ENCODE results near the gene RBAK.
"Not testable (repeated sequence)": the region's sequence is repeated elsewhere in the genome, so short reads cannot be mapped to it uniquely, and the experiment has no call there.

The RBAK gene

DNA sequence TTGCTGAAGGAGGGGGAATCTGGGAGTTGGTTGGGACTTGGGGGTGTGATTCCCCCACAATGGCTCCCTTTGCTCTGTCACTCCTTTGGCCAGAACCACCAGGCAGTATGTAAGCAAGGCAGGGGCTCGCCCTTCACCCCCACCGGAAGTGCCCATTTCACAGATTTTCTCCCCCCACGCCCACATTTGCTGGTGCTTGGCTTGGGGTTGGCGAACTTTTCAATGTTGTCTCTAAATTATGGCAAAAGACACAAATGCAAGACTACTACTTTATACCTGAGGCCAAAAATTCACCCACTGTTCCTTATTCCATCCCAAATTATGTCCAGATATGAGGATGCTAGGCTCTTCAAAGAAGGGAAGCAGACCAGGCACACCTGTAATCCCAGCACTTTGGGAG is 24.5 kb downstream of the RBAK start:
- peaks cover 51% of the 10 kb centered on the region for H3K9me3 Mint-ChIP-seq
- peaks cover 61% of the 10 kb centered on the region for H3K36me3 Mint-ChIP-seq (ENCODE audit: low read depth)
- H3K27me3 Mint-ChIP-seq (ENCODE audit: low read depth): peaks cover 17% of the 10 kb centered on the region
- no peak overlapping the region for H3K27ac Mint-ChIP-seq
- DNase-seq (ENCODE audit: low spot score): no peak
- H3K4me3 Mint-ChIP-seq: no peak overlapping the region
- peaks cover 6% of the 10 kb centered on the region for H3K4me1 Mint-ChIP-seq (ENCODE audit: low read depth)

DNA sequence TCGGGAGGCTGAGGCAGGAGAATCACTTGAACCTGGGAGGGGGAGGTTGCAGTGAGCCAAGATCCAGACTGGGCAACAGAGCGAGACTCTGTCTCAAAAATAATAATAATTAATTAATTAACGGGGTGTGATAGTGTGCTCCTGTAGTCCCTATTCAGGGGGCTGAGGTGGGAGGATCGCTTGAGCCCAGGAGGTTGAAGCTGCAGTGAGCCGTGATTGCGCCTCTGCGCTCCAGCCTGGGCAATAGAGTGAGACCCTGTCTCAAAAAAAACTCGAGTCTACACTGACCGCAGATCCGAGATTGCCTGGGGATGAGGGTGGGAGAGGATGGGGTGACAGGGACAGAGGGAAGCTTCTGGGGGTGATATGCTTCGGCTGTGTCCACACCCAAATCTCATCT is 29.5 kb downstream of the RBAK start:
- Mint-ChIP-seq H3K27me3 (ENCODE audit: low read depth) (peaks cover 14% of the 10 kb centered on the region), H3K9me3 (peaks cover 12% of the 10 kb centered on the region), H3K36me3 (ENCODE audit: low read depth) (peaks cover 17% of the 10 kb centered on the region)
- not testable (repeated sequence) for H3K4me3 Mint-ChIP-seq; H3K27ac Mint-ChIP-seq; H3K4me1 Mint-ChIP-seq (ENCODE audit: low read depth); DNase-seq (ENCODE audit: low spot score)

DNA sequence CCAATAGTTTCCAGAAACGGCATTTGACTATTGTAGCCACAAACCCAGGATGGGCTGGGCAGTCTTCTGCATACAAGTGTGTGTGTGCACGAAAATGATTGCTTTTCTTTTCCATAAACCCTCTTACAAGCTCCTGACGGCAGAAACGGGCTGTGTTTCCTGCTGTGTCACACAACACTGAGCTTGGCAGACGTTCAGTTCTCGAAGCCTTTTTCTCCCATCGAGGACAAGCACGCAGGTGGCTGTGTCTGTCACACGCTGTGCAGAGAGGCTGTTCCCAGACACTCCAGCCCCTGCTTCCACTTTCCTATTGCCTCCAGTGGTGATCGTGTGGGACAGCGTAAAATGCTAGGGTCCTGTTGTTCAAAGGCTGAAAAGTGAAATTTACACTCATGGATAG is 32.1 kb downstream of the RBAK start:
- peaks cover 4% of the 10 kb centered on the region for H3K36me3 Mint-ChIP-seq (ENCODE audit: low read depth)
- H3K9me3 Mint-ChIP-seq: peaks cover 3% of the 10 kb centered on the region
- H3K4me3 Mint-ChIP-seq: no peak overlapping the region
- no peak for DNase-seq (ENCODE audit: low spot score)
- no peak overlapping the region for H3K27ac Mint-ChIP-seq
- peaks cover 7% of the 10 kb centered on the region for H3K27me3 Mint-ChIP-seq (ENCODE audit: low read depth)
- no peaks in the 10 kb centered on the region for H3K4me1 Mint-ChIP-seq (ENCODE audit: low read depth)

DNA sequence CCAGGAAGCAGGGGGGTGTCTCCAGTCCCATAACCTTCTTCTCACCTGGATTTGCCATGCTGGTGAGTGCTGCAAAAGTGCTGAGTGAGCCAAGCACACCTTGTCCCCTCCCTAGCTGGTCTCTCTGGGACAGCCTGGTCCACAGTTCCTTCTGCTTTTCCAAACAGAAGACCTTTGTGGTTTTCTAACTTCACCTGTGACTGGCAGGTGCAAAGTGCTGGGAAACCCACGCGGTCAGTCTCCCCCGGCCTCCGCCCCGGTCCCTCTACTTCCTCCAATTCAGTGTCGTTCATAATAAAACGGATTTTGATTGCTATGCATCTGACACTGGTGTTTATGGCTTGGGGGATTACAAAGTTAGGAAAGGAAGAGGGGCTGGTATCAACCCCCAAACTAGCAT is 37.1 kb downstream of the RBAK start:
- Mint-ChIP-seq H3K9me3 (peaks cover 3% of the 10 kb centered on the region), H3K27me3 (ENCODE audit: low read depth) (peaks cover 6% of the 10 kb centered on the region), H3K4me3 (no peak overlapping the region), H3K4me1 (ENCODE audit: low read depth) (no peaks in the 10 kb centered on the region), H3K36me3 (ENCODE audit: low read depth) (no peaks in the 10 kb centered on the region), H3K27ac (no peak overlapping the region)
- DNase-seq (ENCODE audit: low spot score): no peak

DNA sequence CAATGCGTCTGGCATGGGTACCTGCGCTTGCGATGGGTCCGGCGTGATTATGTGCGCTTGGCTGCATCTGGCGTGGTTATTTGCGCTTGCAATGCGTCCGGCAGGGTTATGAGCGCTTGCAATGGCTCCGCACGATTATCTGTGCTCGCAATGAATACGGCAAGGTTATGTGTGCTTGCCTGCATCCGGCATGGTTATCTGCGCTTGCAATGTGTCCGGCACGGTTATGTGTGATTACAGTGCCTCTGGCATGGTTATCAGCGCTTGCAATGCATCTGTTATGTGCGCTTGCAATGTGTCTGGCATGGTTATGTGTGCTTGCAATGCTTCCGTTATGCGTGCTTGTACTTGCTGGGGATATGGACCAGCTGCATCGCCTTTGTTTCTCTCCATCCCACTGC is 37.7 kb downstream of the RBAK start:
- H3K27ac Mint-ChIP-seq: no peak overlapping the region
- peaks cover 6% of the 10 kb centered on the region for H3K27me3 Mint-ChIP-seq (ENCODE audit: low read depth)
- DNase-seq (ENCODE audit: low spot score): no peak
- H3K36me3 Mint-ChIP-seq (ENCODE audit: low read depth): no peaks in the 10 kb centered on the region
- no peaks in the 10 kb centered on the region for H3K4me1 Mint-ChIP-seq (ENCODE audit: low read depth)
- no peak overlapping the region for H3K4me3 Mint-ChIP-seq
- H3K9me3 Mint-ChIP-seq: peaks cover 3% of the 10 kb centered on the region

DNA sequence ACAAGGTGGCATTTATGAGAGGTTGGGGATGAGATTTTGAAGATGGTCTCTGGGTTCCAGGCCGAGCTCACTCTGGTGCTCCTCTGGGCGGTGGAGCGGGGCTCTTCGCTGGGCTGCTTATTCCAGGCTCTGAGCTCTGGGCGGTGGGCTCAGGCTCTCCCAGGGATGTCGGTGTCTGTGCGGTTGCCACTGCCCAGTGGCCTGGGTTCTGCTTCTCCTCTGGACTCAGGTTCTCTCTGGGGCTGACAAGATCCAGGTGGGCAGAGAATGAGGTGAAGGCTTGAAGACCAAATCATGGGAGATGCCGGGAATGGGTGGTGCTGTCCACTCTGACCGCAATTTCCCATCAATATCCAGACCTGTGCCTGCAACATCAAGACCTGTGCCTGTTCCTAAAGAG is 40.6 kb downstream of the RBAK start:
- no peak overlapping the region for H3K27ac Mint-ChIP-seq
- H3K27me3 Mint-ChIP-seq (ENCODE audit: low read depth): peaks cover 6% of the 10 kb centered on the region
- no peaks in the 10 kb centered on the region for H3K9me3 Mint-ChIP-seq
- no peak overlapping the region for H3K4me3 Mint-ChIP-seq
- no peak for DNase-seq (ENCODE audit: low spot score)
- no peaks in the 10 kb centered on the region for H3K36me3 Mint-ChIP-seq (ENCODE audit: low read depth)
- H3K4me1 Mint-ChIP-seq (ENCODE audit: low read depth): no peaks in the 10 kb centered on the region

DNA sequence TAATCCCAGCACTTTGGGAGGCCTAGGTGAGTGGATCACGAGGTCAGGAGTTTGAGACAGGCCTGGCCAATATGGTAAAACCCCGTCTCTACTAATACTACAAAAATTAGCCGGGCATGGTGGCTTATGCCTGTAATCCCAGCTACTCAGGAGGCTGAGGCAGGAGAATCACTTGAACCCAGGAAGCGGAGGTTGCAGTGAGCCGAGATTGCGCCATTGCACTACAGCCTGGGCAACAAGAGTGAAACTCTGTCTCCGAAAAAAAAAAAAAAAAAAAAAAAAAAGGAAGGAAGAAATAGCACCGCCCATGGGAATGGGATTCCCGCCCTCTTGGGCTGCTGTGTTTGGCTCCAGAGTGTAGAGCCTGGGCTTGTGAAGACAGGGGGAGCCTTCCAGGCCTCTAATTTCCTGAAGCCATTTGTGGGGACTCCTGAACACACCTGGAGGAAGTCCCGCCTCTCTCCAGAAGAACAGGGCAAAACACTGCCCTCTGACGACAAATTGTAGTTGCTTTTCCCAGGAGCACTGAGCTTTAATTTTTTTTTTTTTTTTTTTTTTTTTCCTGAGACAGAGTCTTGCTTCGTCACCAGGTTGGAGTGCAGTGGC is 42.7 kb downstream of the RBAK start:
- H3K27ac Mint-ChIP-seq; H3K9me3 Mint-ChIP-seq; H3K36me3 Mint-ChIP-seq (ENCODE audit: low read depth); H3K27me3 Mint-ChIP-seq (ENCODE audit: low read depth); H3K4me3 Mint-ChIP-seq; H3K4me1 Mint-ChIP-seq (ENCODE audit: low read depth); DNase-seq (ENCODE audit: low spot score): not testable (repeated sequence)

DNA sequence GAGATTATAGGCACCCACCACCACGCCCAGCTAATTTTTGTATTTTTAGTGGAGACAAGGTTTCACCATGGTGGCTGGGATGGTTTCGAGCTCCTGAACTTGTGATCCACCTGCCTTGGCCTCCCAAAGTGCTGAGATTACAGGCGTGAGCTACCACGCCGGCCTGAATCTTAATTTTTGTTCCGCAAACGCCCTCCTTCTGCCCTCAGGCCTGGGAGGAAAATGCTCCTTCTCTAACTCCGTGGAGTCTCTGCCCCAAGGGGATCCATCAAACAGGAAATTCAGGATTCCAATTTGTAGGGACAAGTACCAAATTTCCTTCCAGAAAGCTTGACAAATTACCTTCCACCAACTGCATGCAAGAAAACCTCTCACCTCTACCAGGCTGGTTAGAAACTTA is 43.2 kb downstream of the RBAK start:
- no peaks in the 10 kb centered on the region for H3K4me1 Mint-ChIP-seq (ENCODE audit: low read depth)
- no peak overlapping the region for H3K27ac Mint-ChIP-seq
- no peaks in the 10 kb centered on the region for H3K36me3 Mint-ChIP-seq (ENCODE audit: low read depth)
- H3K27me3 Mint-ChIP-seq (ENCODE audit: low read depth): peaks cover 6% of the 10 kb centered on the region
- DNase-seq (ENCODE audit: low spot score): no peak
- no peak overlapping the region for H3K4me3 Mint-ChIP-seq
- peaks cover 9% of the 10 kb centered on the region for H3K9me3 Mint-ChIP-seq

DNA sequence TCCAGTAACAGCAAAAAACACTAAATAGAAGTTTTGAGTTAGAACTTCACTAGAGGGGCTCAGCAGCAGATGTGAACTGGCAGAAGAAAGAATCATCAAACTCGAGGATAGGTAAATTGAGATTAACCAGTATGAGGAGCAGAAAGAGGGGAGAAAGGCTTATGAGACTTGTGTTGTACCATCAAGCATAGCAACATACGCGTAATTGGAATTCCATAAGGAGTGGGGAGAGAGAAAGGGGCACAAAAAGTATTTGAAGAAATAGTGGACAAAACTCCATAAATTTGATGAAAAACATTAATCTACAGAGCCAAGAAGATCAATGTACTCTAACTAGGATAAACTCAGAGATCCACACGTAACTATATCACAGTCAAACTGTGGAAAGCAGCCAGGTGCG is 48.3 kb downstream of the RBAK start:
- H3K4me1 Mint-ChIP-seq (ENCODE audit: low read depth): no peaks in the 10 kb centered on the region
- H3K9me3 Mint-ChIP-seq: peaks cover 34% of the 10 kb centered on the region
- no peak overlapping the region for H3K27ac Mint-ChIP-seq
- no peak for DNase-seq (ENCODE audit: low spot score)
- H3K27me3 Mint-ChIP-seq (ENCODE audit: low read depth): no peaks in the 10 kb centered on the region
- no peaks in the 10 kb centered on the region for H3K36me3 Mint-ChIP-seq (ENCODE audit: low read depth)
- H3K4me3 Mint-ChIP-seq: no peak overlapping the region

DNA sequence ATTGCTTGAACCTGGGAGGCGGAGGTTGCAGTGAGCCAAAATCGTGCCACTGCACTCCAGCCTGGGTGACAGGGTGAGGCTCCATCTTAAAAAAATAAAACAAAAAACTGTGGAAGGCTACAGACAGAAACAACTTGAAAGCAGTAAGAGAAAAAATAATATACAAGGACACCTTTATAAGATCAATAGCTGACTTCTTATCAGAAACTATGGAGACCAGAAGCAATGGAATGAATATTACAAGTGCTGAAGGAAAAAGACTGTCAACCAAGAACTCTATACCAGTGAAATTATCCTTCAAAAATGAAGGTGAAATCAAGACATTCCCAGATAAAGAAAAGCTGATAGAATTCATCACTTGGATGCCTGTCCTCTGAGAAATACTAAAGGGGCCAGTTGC is 49.0 kb downstream of the RBAK start:
- Mint-ChIP-seq H3K36me3 (ENCODE audit: low read depth) (no peaks in the 10 kb centered on the region), H3K27me3 (ENCODE audit: low read depth) (no peaks in the 10 kb centered on the region), H3K4me1 (ENCODE audit: low read depth) (no peaks in the 10 kb centered on the region), H3K9me3 (peaks cover 40% of the 10 kb centered on the region), H3K27ac (no peak overlapping the region), H3K4me3 (no peak overlapping the region)
- no peak for DNase-seq (ENCODE audit: low spot score)

DNA sequence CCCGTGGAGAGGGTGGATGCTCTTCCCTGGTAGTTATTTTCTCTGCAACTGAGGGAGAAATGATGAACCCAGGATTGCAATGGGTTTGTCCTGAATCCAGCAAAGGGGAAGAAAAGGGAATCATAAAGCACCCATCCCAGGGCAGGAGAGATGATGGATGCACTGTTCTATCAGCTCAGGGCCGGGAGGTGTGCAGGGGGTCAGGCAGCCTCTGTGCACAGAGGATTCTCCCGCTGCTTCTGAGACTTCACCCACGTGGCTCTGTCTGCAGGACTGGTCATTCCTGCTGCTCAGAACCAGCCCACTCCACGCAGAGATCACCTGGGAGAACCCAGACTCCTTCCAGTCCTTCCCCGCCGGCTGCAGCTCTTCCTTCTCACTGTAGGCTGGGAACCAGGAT is 70.7 kb downstream of the RBAK start:
- Mint-ChIP-seq H3K4me1 (ENCODE audit: low read depth) (no peaks in the 10 kb centered on the region), H3K9me3 (no peaks in the 10 kb centered on the region), H3K27ac (no peak overlapping the region), H3K27me3 (ENCODE audit: low read depth) (no peaks in the 10 kb centered on the region), H3K36me3 (ENCODE audit: low read depth) (no peaks in the 10 kb centered on the region), H3K4me3 (no peak overlapping the region)
- DNase-seq (ENCODE audit: low spot score): no peak

DNA sequence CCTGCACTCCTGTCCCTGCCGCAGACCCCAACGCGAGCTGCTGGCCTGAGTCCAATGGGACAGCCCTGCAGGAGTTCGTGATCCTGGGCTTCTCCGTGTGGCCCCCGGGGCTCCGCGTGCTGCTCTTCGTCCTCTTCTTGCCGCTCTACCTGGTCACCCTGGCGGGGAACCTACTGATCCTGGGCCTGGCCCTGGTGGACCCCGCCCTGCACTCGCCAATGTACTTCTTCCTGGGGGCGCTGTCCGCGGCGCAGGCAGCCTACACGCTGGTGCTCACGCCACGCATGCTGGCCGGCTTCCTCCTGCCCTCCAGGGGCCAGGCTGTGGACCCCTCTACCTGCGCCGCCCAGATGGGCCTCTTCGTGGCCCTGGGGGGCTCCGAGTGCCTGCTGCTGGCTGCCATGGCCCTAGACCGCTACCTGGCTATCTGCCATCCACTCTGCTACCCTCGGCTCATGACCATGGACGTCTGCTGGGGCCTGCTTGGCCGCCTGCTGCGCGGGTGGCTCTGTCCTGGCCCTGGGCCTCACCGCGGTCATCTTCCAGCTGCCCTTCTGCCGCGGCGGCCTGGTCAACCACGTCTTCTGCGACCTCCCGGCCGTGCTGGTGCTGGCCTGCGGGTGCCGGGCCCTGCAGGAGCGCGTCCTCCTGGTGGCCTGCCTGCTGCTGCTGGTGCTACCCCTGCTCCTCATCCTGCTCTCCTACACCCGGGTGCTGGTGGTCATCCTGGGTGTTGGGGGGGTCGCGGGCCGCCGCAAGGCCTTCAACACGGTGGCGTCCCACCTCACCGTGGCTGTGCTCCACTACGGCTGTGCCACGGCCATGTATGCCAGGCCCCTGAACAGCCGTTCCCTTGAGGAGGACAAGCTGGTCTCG is 71.7 kb downstream of the RBAK start:
- DNase-seq (ENCODE audit: low spot score): no peak
- Mint-ChIP-seq H3K36me3 (ENCODE audit: low read depth) (no peaks in the 10 kb centered on the region), H3K27me3 (ENCODE audit: low read depth) (no peaks in the 10 kb centered on the region), H3K4me3 (no peak overlapping the region), H3K9me3 (no peaks in the 10 kb centered on the region), H3K4me1 (ENCODE audit: low read depth) (no peaks in the 10 kb centered on the region), H3K27ac (no peak overlapping the region)

Data from T-helper 2 cell treated with Interferon-gamma antibody and Interleukin-4, amounts not matched to agents 5 μg/mL and 100 μg/mL, for 36 hours (primary cell).